Tibial nerve (tissue), 4 donors: ENCODE measurements around the gene SLC38A1. TPM values are rescaled to one million over a fixed set of nuclear protein-coding genes. Genes with fewer than 3 reads are reported as not detected.

Source experiments
- DNase-seq, 2 donors: peaks; one replicate each; pipeline ENCODE4 v3.0.0-alpha.2; 2019; ENCODE audit warnings: low spot score in 2 of 2
- H3K27ac ChIP-seq, 4 donors: fragments of 200-600 bp; sonication (generic) in 3 of 4; one replicate each; pipeline ENCODE4 v1.5.1; 2017 to 2019; ENCODE audit warnings: mild to moderate bottlenecking in 1 of 4
- H3K27me3 ChIP-seq, 2 donors: fragments of 200-600 bp; sonication (generic) in 1 of 2; one replicate each; pipeline versions ENCODE4 v1.5.1 to v1.6.0; 2017 to 2019
- H3K36me3 ChIP-seq, 3 donors: fragments of 200-600 bp; sonication (generic); one replicate each; pipeline ENCODE4 v1.5.1; 2018 to 2019
- H3K4me1 ChIP-seq, 4 donors: fragments of 200-600 bp; sonication (generic) in 3 of 4; one replicate each; pipeline ENCODE4 v1.5.1; 2017 to 2019
- H3K4me3 ChIP-seq, 4 donors: fragments of 200-600 bp; sonication (generic) in 3 of 4; one replicate each; pipeline ENCODE4 v1.5.1; 2017 to 2019; ENCODE audit warnings: mild to moderate bottlenecking in 1 of 4, moderate library complexity in 1 of 4
- H3K9me3 ChIP-seq, 4 donors: fragments of 200-600 bp; sonication (generic) in 3 of 4; one replicate each; pipeline ENCODE4 v1.5.1; 2017 to 2019
- CTCF ChIP-seq, 5 experiments: fragments of 200-600 bp in 3 of 5; fragments of 450-650 bp in 2 of 5; sonication (generic) in 3 of 5; IDR thresholded peaks; one replicate each; pipeline ENCODE4 v1.5.1; 2016 to 2019; ENCODE audit warnings: antibody characterized with exemption in 5 of 5, mild to moderate bottlenecking in 3 of 5, moderate library complexity in 2 of 5
- EP300 ChIP-seq, 2 donors: sonication (generic); formaldehyde crosslinking; IDR thresholded peaks; one replicate each; pipeline ENCODE4 v1.6.1; 2017; ENCODE audit warnings: antibody characterized with exemption in 2 of 2, mild to moderate bottlenecking in 1 of 2
- POLR2A ChIP-seq, 2 donors: fragments of 450-650 bp; IDR thresholded peaks; one replicate each; pipeline ENCODE4 v1.6.1; 2017; ENCODE audit warnings: antibody characterized with exemption in 2 of 2, mild to moderate bottlenecking in 2 of 2, moderate library complexity in 2 of 2
- WGBS, 2 donors: methylation state at CpG; one replicate each; pipeline ENCODE4 v1.1.5; 2018; 5-methylcytosine and 5-hydroxymethylcytosine counted together
- total RNA-seq, 4 donors: library from RNA; depleted of rRNA; stranded (reverse); fragments of >200 nt; gene quantifications; one replicate each; pipeline ENCODE4 v1.1.0, GENCODE V29; 2016

The SLC38A1 gene
- total RNA-seq, 4 donors from 2014 or later = 7.0 to 11.8 (median 9.5) TPM

DNA sequence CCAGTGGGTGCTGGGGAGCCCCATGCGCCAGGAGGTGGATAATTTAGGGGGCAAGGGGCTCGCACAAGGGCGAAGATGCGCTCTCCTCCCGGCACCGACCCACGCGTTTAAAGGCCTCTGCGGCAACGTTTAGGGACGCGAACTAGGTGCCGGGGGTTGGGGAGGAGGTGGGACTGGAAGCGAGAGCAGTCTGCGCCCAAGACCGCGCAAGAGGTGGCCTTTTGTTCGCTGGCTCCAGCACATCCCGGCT, 1.3 kb downstream of the SLC38A1 start:
- peaks cover 0 to 35% (median 12%) of the 10 kb centered on the region in 4 donors for H3K4me1 ChIP-seq
- H3K4me3 ChIP-seq = peak overlapping the region; percentile 33 to 87 (median 65)
- peaks cover 0 to 21% of the 10 kb centered on the region in 2 donors for H3K27me3 ChIP-seq
- TF ChIP-seq POLR2A (IDR thresholded peaks at IDR 0.05) = no peak
- no peak for TF ChIP-seq CTCF (IDR thresholded peaks at IDR 0.05)
- 2% methylated on average over 18 of the region's 19 CpGs; no CpG with 5 or more reads in 1 of the 2 donors for WGBS, 2 donors
- peak overlapping the region in 2 of 4 donors; percentile 47 to 84 for H3K27ac ChIP-seq
- H3K9me3 ChIP-seq = no peaks in the 10 kb centered on the region
- no peak for DNase-seq
- no peaks in the 10 kb centered on the region for H3K36me3 ChIP-seq

GRCh38 chr12:46266869-46267574, 1.8 kb downstream of the SLC38A1 start:
- no peak for TF ChIP-seq EP300 (IDR thresholded peaks at IDR 0.05)
- TF ChIP-seq CTCF (IDR thresholded peaks at IDR 0.05) = no peak
- no peak for TF ChIP-seq POLR2A (IDR thresholded peaks at IDR 0.05)
- Histone ChIP-seq H3K36me3 (no peaks in the 10 kb centered on the region), H3K27me3 (peaks cover 0 to 21% of the 10 kb centered on the region in 2 donors), H3K27ac (peak overlapping the region in 3 of 4 donors; percentile 31 to 84 (median 47)), H3K4me1 (peaks cover 0 to 35% (median 12%) of the 10 kb centered on the region in 4 donors), H3K4me3 (peak overlapping the region; percentile 33 to 87 (median 65)), H3K9me3 (no peaks in the 10 kb centered on the region)
- WGBS, 2 donors = 10 to 13% methylated on average over 27 to 33 of the region's 33 CpGs
- peak in 1 of 2 donors; percentile 14 for DNase-seq

DNA sequence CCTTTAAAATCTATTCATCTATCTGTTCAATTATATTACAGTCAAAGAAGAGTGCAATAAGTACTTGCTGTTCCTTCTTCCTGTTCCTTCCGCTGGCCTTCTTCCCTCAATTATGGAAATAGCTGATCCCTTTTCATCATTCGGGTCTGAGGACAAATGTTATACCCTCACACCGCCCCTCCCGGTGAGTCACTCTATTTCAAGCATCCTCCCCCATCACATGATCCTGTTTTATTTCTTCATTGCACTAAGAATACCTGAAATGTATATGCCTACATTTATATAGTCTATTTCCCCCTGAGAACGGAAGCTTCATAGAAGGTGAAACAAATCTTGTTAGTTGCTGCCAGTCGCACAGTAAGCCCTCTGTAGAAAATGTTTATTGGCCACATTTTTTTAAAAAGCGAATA, 2.5 kb downstream of the SLC38A1 start:
- Histone ChIP-seq H3K27ac (peak overlapping the region in 1 of 4 donors; percentile 84), H3K36me3 (no peaks in the 10 kb centered on the region), H3K4me3 (peak overlapping the region in 2 of 4 donors; percentile 60 to 87), H3K9me3 (no peaks in the 10 kb centered on the region), H3K27me3 (peaks cover 0 to 21% of the 10 kb centered on the region in 2 donors), H3K4me1 (peaks cover 0 to 35% (median 12%) of the 10 kb centered on the region in 4 donors)
- no peak for TF ChIP-seq EP300 (IDR thresholded peaks at IDR 0.05)
- TF ChIP-seq POLR2A (IDR thresholded peaks at IDR 0.05) = no peak
- TF ChIP-seq CTCF (IDR thresholded peaks at IDR 0.05) = no peak
- DNase-seq = no peak
- WGBS, 2 donors = 57 to 58% methylated on average over 7 of the region's 7 CpGs

GRCh38 chr12:46265734-46266133, 3.1 kb downstream of the SLC38A1 start:
- no peak for DNase-seq
- Histone ChIP-seq H3K27me3 (peaks cover 0 to 21% of the 10 kb centered on the region in 2 donors), H3K27ac (peak overlapping the region in 1 of 4 donors; percentile 84), H3K9me3 (no peaks in the 10 kb centered on the region), H3K4me3 (no peak overlapping the region), H3K4me1 (peaks cover 0 to 35% (median 12%) of the 10 kb centered on the region in 4 donors), H3K36me3 (no peaks in the 10 kb centered on the region)
- WGBS, 2 donors = 93 to 96% methylated on average over 3 of the region's 3 CpGs
- TF ChIP-seq CTCF (IDR thresholded peaks at IDR 0.05) (no peak), POLR2A (IDR thresholded peaks at IDR 0.05) (no peak), EP300 (IDR thresholded peaks at IDR 0.05) (no peak)

- Histone ChIP-seq H3K36me3 (no peaks in the 10 kb centered on the region), H3K27me3 (peaks cover 0 to 21% of the 10 kb centered on the region in 2 donors), H3K4me3 (no peak overlapping the region), H3K9me3 (no peaks in the 10 kb centered on the region), H3K27ac (no peak overlapping the region), H3K4me1 (peaks cover 0 to 35% (median 14%) of the 10 kb centered on the region in 4 donors)
- DNase-seq = no peak
- no peak for TF ChIP-seq CTCF (IDR thresholded peaks at IDR 0.05)
- TF ChIP-seq EP300 (IDR thresholded peaks at IDR 0.05) = no peak
- TF ChIP-seq POLR2A (IDR thresholded peaks at IDR 0.05) = no peak
These were observed 3.7 kb downstream of the SLC38A1 start for GRCh38 chr12:46265102-46265501.
